Body of pancreas (tissue), 4 donors: ENCODE data around the gene STRA8. TPM values are rescaled to one million over a fixed set of nuclear protein-coding genes. Genes with fewer than 3 reads are reported as not detected.

Experiments used
- ATAC-seq: fragments of 150-250 bp; one replicate; pipeline ENCODE4 v1.9.1; 2016
- DNase-seq, 4 donors: peaks; one replicate each; pipeline ENCODE4 v3.0.0-alpha.2; 2019
- H3K27ac ChIP-seq, 4 donors: fragments of 200-600 bp; sonication (generic); 1 replicate in 3 of 4; 2 replicates in 1 of 4; pipeline versions ENCODE4 v1.5.1 to v1.6.1; 2016 to 2019; ENCODE audit warnings: mild to moderate bottlenecking in 1 of 4, mixed read lengths in 1 of 4, moderate library complexity in 1 of 4
- H3K27me3 ChIP-seq, 2 donors: fragments of 200-600 bp; sonication (generic); one replicate each; pipeline ENCODE4 v1.6.0; 2016; ENCODE audit warnings: mild to moderate bottlenecking in 1 of 2
- H3K36me3 ChIP-seq, 2 donors: fragments of 200-600 bp; sonication (generic); replicated peaks in 1 of 2; 2 replicates each; pipeline ENCODE4 v1.5.1; 2016; ENCODE audit warnings: low read depth in 2 of 2; ENCODE audit not compliant: insufficient read depth in 1 of 2
- H3K4me1 ChIP-seq: fragments of 200-600 bp; sonication (generic); one replicate; pipeline ENCODE4 v1.6.0; 2016
- H3K4me3 ChIP-seq, 2 donors: fragments of 200-600 bp; sonication (generic); 1 replicate in 1 of 2; 2 replicates in 1 of 2; pipeline ENCODE4 v1.5.1; 2016 to 2019
- H3K9me3 ChIP-seq, 3 donors: fragments of 200-600 bp; sonication (generic); 1 replicate in 2 of 3; 2 replicates in 1 of 3; pipeline ENCODE4 v1.5.1; 2016
- POLR2A ChIP-seq, 3 donors: fragments of 450-650 bp; IDR thresholded peaks; one replicate each; pipeline ENCODE4 v1.6.1; 2016; ENCODE audit warnings: antibody characterized with exemption in 3 of 3, mild to moderate bottlenecking in 2 of 3
- WGBS, 2 donors: methylation state at CpG; one replicate each; pipeline ENCODE4 v1.1.5; 2017; 5-methylcytosine and 5-hydroxymethylcytosine counted together
- intact Hi-C: fragments of 100-400 bp; cut with DNase I; formaldehyde crosslinking; loops from one replicate; pipeline ENCODE4 v1.15.1; 2023
- total RNA-seq, 2 donors: library from RNA; depleted of rRNA; stranded (reverse); fragments of >200 nt; gene quantifications; one replicate each; pipeline ENCODE4 v1.1.0, GENCODE V29; 2016
- TF ChIP-seq, protein P1 (sequence below), 7 experiments: fragments of 450-650 bp in 4 of 7; fragments of 200-600 bp in 3 of 7; sonication (generic) in 3 of 7; IDR thresholded peaks; one replicate each; pipeline ENCODE4 v1.5.1; 2016 to 2019; ENCODE audit warnings: antibody characterized with exemption in 7 of 7

STRA8 gene
- total RNA-seq, 2 donors from 2014 or later, result not detected

DNA sequence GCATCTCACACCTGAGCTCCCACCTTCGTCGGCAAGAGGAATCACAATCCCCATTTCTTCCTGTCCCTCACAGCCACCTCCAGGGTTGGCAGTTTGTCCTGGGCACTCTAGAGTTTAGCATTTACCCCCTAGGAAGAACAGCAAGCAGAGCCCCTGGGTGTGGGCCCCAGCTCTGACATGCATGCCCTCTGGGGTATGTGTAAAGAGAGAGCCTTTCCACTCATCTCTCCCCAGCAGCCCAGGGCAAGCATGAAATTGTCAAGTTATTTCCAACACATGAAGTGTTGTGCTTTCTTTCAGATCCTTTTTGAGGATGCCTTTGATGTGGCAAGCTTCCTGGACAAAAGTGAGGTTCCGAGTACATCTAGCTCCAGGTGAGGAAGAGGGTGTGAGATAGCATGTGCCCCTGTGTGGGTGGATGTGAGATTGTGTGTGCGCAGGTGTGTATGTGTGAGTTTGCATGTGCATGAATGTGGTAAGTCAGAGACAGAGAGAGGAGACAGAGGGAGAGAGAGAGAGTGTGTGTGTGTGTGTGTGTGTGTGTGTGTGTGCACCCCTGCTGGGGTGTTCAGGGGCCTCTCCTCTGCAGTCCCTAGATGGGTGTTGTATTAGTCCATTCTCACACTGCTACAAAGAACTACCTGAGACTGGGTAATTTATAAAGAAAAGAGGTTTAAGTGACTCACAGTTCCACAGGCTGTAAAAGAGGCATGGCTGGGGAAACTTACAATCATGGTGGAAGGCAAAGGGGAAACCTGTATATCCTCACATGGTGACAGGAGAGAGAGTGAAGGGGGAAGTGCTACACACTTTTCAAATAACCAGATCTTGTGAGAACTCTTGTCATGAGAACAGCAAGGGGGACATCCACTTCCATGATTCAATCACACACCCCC, 18.1 kb downstream of the STRA8 start:
- intact Hi-C loops, result no loop called here
- H3K27me3 ChIP-seq, result no peaks in the 10 kb centered on the region
- no peaks in the 10 kb centered on the region for H3K9me3 ChIP-seq
- TF ChIP-seq, protein P1, sequence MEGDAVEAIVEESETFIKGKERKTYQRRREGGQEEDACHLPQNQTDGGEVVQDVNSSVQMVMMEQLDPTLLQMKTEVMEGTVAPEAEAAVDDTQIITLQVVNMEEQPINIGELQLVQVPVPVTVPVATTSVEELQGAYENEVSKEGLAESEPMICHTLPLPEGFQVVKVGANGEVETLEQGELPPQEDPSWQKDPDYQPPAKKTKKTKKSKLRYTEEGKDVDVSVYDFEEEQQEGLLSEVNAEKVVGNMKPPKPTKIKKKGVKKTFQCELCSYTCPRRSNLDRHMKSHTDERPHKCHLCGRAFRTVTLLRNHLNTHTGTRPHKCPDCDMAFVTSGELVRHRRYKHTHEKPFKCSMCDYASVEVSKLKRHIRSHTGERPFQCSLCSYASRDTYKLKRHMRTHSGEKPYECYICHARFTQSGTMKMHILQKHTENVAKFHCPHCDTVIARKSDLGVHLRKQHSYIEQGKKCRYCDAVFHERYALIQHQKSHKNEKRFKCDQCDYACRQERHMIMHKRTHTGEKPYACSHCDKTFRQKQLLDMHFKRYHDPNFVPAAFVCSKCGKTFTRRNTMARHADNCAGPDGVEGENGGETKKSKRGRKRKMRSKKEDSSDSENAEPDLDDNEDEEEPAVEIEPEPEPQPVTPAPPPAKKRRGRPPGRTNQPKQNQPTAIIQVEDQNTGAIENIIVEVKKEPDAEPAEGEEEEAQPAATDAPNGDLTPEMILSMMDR (IDR thresholded peaks at IDR 0.05), result no peak
- no peak for TF ChIP-seq POLR2A (IDR thresholded peaks at IDR 0.05)
- WGBS, 2 donors, result 89 to 95% methylated on average over 4 of the region's 4 CpGs
- no peak for ATAC-seq
- no peaks in the 10 kb centered on the region for H3K36me3 ChIP-seq
- DNase-seq, result no peak
- H3K4me3 ChIP-seq, result no peak overlapping the region
- H3K4me1 ChIP-seq, result peaks cover 5% of the 10 kb centered on the region
- no peak overlapping the region for H3K27ac ChIP-seq

DNA sequence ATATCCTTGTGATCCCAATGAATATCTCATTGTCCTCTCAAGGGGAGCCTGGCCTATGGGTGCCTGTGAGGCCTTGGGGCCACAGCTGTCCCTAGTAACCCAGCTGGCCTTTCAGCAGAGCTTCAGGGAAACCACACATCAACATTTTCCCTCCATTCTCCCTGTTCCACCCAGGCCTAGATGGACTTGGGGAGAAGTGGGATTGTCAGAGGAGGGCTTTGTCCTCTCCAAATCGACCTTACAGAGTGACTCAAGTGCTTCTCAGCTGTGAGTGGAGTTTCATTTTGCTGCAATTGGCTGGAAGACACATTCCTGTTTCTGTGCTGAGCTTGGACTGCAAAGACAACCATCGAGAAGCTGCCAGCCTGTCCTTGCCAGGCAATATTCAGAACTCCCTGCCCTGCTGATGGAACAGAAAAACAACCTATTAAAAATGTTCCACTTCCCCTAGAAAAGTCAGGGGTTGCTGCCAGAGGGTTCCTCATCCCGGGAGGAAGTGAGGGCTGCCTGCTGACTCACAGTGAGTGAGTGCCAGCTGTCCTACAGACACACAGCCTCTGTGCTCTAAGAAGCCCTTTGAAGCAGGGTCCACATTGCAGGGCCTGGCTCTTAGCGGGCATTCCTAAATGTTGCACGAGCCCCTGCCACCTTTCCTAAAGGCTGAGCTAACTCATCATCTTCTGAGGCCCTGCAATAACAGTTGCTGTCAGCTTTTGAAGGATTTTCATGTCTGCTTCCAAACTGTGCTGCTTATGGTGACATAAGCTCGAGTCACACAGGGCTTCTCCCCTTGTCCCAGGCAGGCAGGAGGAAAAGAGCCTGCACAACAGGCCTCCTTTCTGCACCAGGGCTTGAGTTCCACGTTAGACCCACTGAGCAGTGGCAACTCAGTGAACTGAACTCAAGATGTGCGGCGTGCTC, 20.5 kb downstream of the STRA8 start:
- ATAC-seq, result peak; percentile 67

DNA sequence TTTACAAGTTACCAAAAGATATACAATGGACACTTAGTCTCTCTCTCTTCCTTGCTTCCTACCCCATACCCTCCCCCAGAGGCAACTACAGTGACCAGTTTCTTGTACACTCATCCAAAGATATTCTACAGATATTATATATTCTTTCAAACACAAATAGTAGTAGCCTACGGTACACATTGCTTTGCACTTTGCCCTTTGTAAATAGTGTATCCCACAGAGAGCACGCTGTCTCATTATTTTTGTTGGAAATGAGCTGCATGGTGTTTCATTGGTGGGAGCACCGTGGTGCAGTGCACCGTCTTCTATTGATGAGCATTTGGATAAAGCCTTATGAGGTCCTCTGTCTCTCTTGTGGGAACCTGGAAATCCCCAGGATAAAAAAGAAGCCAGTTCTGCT, 24.2 kb downstream of the STRA8 start:
- no peaks in the 10 kb centered on the region for H3K36me3 ChIP-seq
- 40 to 43% methylated on average over 4 of the region's 4 CpGs for WGBS, 2 donors
- ATAC-seq, result no peak
- peaks cover 5% of the 10 kb centered on the region for H3K4me1 ChIP-seq
- no peaks in the 10 kb centered on the region for H3K27me3 ChIP-seq
- H3K27ac ChIP-seq, result no peak overlapping the region
- no peak overlapping the region for H3K4me3 ChIP-seq
- H3K9me3 ChIP-seq, result no peaks in the 10 kb centered on the region
- DNase-seq, result no peak
- intact Hi-C loops, result no loop called here
- TF ChIP-seq, protein P1 (IDR thresholded peaks at IDR 0.05), result no peak
- no peak for TF ChIP-seq POLR2A (IDR thresholded peaks at IDR 0.05)

More for the DNA sequence above, 20.5 kb downstream of the STRA8 start:
- WGBS, 2 donors, result 43 to 47% methylated on average over 9 of the region's 9 CpGs
- no peak for TF ChIP-seq POLR2A (IDR thresholded peaks at IDR 0.05)
- TF ChIP-seq, protein P1 (IDR thresholded peaks at IDR 0.05), result no peak
- H3K36me3 ChIP-seq, result no peaks in the 10 kb centered on the region
- DNase-seq, result peak in 3 of 4 donors; percentile 32 to 68 (median 49)
- H3K27ac ChIP-seq, result peak overlapping the region in 2 of 4 donors; percentile 55 to 59
- peaks cover 5% of the 10 kb centered on the region for H3K4me1 ChIP-seq
- intact Hi-C loops, result no loop called here
- no peak overlapping the region for H3K4me3 ChIP-seq
- H3K27me3 ChIP-seq, result no peaks in the 10 kb centered on the region
- no peaks in the 10 kb centered on the region for H3K9me3 ChIP-seq

DNA sequence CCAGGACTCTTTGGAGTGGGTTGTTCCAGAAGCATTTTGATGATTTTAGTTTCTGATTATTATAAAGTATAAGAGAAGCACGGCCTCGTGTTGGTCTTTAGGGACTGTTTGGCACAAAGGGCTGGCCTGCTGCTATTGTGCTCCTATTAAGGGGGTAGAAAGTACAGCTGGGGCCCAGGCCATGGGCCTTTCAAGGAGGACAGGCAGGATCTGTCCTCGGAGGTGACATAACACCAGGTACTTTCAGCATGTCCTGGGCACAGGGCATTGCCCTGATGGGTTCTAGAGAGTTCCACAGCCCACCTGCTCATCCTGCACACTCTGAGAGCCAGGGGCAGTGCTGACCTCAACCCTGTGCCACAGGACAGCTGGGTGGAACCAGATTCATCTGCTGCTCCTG, 24.9 kb downstream of the STRA8 start:
- no peaks in the 10 kb centered on the region for H3K9me3 ChIP-seq
- WGBS, 2 donors, result 69 to 78% methylated on average over 3 of the region's 3 CpGs
- H3K36me3 ChIP-seq, result no peaks in the 10 kb centered on the region
- peaks cover 5% of the 10 kb centered on the region for H3K4me1 ChIP-seq
- H3K27me3 ChIP-seq, result no peaks in the 10 kb centered on the region
- H3K4me3 ChIP-seq, result no peak overlapping the region
- no peak overlapping the region for H3K27ac ChIP-seq
- ATAC-seq (no peak), DNase-seq (no peak)
- TF ChIP-seq, protein P1 (IDR thresholded peaks at IDR 0.05), result no peak
- TF ChIP-seq POLR2A (IDR thresholded peaks at IDR 0.05), result no peak
- intact Hi-C loops, result no loop called here
